Sigmoid colon (tissue), 4 donors: ENCODE data around the gene STON2.

ENCODE experiments used
- CTCF ChIP-seq, 4 experiments: fragments of 450-650 bp in 3 of 4; fragments of 200-600 bp in 1 of 4; IDR thresholded peaks; one replicate each; pipeline ENCODE4 v1.5.1; 2016 to 2019; ENCODE audit warnings: antibody characterized with exemption in 4 of 4, mild to moderate bottlenecking in 3 of 4, moderate library complexity in 2 of 4
- EP300 ChIP-seq, 4 donors: sonication (generic); formaldehyde crosslinking; IDR thresholded peaks; one replicate each; pipeline ENCODE4 v1.6.1; 2017; ENCODE audit warnings: antibody characterized with exemption in 4 of 4
- POLR2A ChIP-seq, 2 donors: fragments of 450-650 bp; IDR thresholded peaks; one replicate each; pipeline ENCODE4 v1.6.1; 2016; ENCODE audit warnings: antibody characterized with exemption in 2 of 2, mild to moderate bottlenecking in 2 of 2, moderate library complexity in 2 of 2
- POLR2AphosphoS5 ChIP-seq, 4 donors: sonication (generic); formaldehyde crosslinking; IDR thresholded peaks; one replicate each; pipeline ENCODE4 v1.6.1; 2017; ENCODE audit warnings: antibody characterized with exemption in 4 of 4

GRCh38 chr14:81330619-81331122 lies 69.5 kb downstream of the STON2 start:
- TF ChIP-seq POLR2A (IDR thresholded peaks at IDR 0.05) (no peak), CTCF (IDR thresholded peaks at IDR 0.05) (no peak), EP300 (IDR thresholded peaks at IDR 0.05) (no peak), POLR2AphosphoS5 (IDR thresholded peaks at IDR 0.05) (no peak)
